Right renal pelvis (tissue), 4 donors: Measurements from ENCODE around the gene SYNDIG1. TPM values are rescaled to one million over a fixed set of nuclear protein-coding genes. Genes with fewer than 3 reads are reported as not detected.
"Not testable (repeated sequence)": the region's sequence is repeated elsewhere in the genome, so short reads cannot be mapped to it uniquely, and the experiment has no call there.

Source experiments
- DNase-seq, 4 donors: peaks; one replicate each; pipeline ENCODE4 v3.0.0-alpha.2; 2013; ENCODE audit warnings: low read depth in 4 of 4, low spot score in 3 of 4, missing footprints in 1 of 4
- polyA plus RNA-seq, 4 donors: library from polyadenylated mRNA; unstranded; fragments of 120-200 nt; gene quantifications; one replicate each; pipeline ENCODE4 v1.2.1, GENCODE V29; 2013; ENCODE audit not compliant: insufficient read length in 4 of 4

The SYNDIG1 gene
- polyA plus RNA-seq, 4 donors = 7.9 to 9.8 (median 9.6) TPM

- DNase-seq = no peak
Measured at GRCh38 chr20:24622856-24623255, 153.4 kb downstream of the SYNDIG1 start.

DNA sequence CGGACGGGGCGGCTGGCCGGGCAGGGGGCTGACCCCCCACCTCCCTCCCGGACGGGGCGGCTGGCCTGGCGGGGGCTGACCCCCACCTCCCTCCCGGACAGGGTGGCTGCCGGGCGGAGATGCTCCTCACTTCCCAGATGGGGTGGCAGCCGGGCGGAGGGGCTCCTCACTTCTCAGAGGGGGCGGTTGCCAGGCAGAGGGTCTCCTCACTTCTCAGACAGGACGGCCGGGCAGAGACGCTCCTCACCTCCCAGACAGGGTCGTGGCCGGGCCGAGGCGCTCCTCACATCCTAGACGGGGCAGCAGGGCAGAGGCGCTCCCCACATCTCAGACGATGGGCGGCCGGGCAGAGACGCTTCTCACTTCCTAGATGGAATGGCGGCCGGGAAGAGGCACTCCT is 156.7 kb downstream of the SYNDIG1 start:
- DNase-seq = not testable (repeated sequence)

DNA sequence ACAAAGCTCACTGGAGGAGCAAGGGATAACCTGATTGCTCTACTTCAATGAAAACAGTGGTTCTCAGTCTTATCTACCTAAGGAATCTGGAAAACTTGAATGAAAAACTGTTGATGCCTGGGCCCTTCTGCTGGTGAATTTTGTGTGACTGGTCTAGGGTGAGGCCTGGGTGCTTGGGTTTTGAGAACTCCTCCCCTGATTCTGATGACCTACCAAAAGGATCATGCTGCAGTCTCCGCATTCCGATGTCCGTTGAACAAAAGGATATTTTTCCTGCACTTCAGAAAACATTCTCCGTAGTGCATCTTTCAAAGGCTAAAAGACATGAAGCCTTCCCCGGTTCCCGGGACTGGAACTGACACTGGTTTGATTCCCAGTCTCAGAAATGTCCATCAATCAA is 157.9 kb downstream of the SYNDIG1 start:
- DNase-seq = no peak

- no peak for DNase-seq
Measured at GRCh38 chr20:24627926-24628325, 158.5 kb downstream of the SYNDIG1 start.

DNA sequence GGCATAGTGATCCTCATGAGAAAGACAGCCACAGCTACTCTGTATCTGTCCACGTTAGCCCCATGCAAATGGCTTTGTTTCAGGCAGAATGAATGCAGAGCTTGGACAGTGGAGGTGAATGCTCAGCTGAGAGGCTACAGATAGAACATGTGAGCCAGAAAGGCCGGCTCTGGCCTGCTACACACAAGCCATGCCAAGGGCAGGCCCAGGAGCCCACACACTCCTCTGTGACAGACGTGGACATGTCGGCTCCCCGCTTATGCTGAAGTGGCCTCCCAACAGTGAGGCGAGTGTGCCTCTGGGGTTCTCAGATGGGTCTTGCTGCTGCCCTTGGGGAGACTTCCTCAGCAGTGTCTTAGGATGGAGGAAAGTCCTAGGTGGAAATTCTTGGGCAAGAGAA is 159.6 kb downstream of the SYNDIG1 start:
- no peak for DNase-seq

DNA sequence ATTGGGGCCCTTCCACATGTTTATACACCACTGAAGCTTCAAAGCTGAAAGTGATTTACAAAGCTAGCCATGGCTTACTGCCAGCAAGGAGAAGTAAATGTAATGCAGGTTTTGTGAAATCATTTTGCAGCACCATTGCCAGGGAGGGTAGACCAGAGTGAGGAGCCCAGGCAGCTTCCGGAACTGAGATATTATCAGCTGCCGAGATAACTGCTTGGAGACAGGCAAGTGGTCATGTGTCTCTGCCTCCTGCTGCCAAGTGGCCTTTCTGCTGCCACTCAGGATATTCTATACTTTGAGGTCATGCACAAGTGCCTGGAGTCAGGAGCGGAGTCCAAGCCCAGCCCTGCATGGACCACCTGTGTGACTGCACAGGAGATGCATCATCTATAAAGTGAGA is 160.2 kb downstream of the SYNDIG1 start:
- DNase-seq = peak in 1 of 4 donors; percentile 14

- no peak for DNase-seq
Measured at GRCh38 chr20:24630486-24631172, 161.2 kb downstream of the SYNDIG1 start.

DNA sequence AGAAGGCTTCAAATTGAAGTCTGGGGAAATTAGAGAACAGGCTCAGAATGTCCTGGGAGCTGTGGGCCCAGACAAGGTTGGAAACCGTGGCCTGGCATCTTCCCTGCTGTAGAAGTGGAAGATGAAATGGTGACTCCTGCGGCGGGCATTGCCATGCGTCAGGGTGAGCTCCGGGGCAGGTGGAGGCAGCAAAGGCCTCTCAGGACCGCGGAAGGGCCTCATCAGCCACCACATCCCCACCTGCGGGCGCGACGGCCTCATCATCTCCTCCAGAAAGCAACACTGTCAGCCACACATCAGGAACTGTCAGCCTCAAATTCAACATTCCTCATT is 161.7 kb downstream of the SYNDIG1 start:
- no peak for DNase-seq

DNA sequence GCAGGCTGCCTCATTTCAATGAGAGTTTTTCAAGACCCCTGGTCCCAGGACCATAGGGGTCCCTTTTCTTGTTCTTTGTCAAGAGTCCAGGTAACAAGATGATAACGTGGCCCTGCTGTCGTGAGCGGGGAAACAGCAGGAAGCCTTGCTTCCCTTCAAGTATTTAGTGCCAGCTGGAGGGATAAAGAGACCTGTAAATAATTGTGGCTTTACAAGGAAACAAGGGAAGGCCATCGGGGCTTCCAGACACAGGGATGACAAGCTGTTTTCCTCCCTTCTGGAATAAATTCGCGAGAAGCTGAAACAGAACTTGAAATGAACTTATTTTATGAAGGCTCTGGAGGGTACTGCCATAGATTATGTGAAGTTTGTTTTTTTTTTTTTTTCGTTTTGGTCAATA is 163.2 kb downstream of the SYNDIG1 start:
- no peak for DNase-seq

DNA sequence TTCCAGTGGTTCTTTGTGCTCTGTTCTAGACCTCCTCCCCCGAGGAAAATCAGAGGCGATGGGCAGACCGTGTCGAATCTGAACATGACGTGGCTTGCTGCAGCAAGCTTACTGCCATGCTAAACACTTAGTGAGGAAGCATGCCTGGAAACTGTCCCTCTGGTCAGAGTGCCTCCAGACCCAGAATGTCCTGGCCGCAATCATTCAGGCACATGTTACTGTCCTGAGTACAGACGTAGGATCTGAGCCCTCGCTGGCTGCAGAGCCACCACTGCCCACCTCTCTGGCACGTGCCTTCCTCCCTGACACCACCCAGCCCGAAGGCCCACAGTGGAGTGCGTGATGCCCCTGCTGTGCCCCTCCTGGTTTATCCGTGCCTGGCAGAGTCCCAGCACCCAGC is 163.6 kb downstream of the SYNDIG1 start:
- no peak for DNase-seq

DNA sequence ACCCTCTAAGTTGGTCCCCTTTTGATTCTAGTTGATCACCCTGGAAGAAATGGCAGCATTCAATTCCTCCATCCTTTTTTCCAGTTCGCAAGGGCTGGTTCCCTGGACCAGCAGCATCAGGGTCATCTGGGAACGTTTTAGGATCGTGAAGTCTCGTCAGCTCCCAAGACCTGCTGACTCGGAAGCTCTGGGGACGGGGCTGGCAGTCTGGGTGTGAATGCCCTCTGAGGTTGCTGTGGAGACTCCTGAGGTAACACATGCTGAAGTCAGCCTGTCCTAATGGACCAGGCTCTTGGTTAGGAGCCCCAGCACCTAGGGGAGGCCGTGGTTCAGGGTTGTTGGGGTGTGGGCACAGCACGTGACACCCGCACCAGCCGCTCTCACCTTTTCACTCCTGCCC is 164.1 kb downstream of the SYNDIG1 start:
- no peak for DNase-seq

DNA sequence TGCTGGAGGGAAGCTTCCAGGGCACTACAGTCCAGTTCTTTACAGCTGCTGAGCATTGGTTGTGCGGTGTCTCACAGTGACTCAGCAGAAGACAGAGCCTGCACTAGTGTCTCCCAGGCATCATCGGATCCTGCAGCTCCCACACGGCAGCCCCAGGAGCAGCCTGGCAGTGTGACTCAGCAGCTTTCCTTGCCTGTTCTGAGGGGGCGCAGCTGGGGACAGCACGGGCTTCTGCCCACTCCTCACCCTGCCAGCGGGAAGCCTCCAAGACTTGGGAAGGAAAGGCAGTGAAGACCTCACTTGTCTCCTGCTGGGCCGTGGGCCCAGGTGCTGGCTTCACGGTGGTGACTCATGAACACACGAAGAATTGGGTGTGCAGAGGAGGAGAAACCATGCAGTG is 165.4 kb downstream of the SYNDIG1 start:
- DNase-seq = no peak

- DNase-seq = no peak
Measured at GRCh38 chr20:24636626-24637025, 167.2 kb downstream of the SYNDIG1 start.

DNA sequence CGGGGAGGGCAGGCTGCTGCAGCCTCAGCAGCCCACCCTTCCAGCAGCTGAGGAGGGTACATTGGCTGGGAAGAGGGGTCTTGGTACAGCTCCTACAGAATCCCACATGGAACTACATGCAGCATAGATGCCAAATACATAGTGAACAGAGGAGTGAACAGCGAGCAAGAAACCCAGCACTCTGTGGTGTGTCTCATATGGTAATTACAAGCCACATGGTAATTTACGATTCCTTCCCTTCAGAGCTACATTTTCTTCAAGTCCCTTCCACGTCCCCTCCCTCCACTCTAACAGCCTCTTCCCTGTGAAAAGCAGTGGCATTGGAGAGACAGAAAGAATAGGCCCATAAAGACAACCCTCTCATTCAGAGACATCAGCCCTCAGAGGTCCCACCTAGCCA is 167.7 kb downstream of the SYNDIG1 start:
- DNase-seq = no peak

- DNase-seq = no peak
Measured at GRCh38 chr20:24637941-24638340, 168.5 kb downstream of the SYNDIG1 start.

DNA sequence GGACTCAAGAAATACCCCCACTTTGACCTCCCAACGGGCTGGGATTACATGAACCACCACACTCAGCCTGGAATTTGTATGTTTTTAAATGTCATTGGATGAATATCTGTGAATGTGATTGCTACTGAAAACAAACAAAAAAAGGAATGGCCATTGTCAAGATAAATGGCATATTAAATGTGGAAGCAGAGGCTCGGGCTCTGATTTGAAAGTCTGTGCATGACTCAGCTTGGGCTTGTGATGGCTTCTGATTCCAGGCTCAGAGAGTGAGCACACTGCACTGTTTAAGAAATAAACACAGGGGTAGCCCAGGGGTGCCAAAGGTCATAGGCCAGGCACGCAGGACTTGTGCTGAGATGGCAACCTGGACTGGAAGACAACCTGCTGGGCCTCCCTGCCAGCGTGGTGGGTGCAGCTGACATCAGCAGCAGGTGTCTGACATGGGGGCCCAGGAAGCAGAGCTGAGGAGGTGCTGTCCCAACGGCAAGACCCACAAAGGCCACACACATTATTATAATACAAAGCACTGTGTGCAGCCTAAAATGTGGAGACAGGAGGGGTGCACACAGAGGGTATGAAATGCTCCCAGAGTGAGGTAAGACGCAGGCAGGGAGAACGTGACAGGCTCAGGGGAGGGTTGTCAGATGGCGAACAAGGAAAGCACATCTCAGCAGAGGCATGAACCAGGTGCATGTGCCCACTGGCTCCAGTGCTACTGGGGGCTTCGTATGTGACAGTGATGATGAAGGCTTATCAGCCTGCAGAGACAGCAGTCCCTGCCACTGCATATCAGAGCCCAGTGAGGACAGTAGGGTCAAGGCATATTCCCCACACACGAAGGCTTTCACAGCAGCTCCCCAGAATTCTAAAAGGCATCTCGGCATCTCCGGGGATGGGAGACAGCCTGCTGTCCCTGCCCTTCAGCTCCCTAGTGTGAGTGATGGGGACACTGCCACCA is 169.4 kb downstream of the SYNDIG1 start:
- no peak for DNase-seq

DNA sequence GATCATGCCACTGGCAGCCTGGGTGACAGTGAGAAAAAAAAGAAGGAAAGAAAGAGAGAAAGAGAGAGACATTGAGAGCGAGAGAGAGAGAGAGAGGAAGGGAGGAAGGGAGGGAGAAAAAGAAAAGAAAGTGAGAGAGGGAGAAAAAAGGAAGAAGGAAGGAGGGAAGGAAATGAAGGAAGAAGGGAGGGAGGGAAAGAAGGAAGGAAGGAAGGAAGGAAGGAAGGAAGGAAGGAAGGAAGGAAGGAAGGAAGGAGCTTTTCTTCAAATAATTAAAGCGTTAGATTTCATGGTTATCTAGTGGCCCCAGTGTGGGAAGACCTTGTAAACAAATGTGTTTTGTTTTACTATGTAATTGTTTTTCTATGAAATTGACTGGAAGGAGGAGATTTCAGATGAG is 170.8 kb downstream of the SYNDIG1 start:
- no peak for DNase-seq

- DNase-seq = no peak
Measured at GRCh38 chr20:24640686-24641085, 171.3 kb downstream of the SYNDIG1 start.

- no peak for DNase-seq
Measured at GRCh38 chr20:24643731-24644626, 174.6 kb downstream of the SYNDIG1 start.

DNA sequence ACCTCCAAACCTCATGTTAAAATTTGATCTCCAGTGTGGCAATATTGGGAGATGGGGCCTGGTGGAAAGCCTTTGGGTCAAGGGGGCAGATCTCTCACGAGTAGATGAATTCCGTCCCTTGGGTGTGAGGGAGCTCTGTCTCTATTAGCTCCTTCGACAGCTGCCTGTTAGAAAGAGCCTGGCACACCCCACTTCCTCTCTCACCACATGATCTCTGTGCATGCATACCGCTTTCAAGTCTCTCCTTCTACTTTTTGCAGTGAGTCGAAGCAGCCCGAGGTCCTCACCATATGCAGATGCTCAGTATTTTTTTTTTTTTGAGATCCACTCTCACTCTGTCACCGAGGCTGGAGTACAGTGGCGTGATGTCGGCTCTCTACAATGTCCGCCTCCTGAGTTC is 176.9 kb downstream of the SYNDIG1 start:
- no peak for DNase-seq

DNA sequence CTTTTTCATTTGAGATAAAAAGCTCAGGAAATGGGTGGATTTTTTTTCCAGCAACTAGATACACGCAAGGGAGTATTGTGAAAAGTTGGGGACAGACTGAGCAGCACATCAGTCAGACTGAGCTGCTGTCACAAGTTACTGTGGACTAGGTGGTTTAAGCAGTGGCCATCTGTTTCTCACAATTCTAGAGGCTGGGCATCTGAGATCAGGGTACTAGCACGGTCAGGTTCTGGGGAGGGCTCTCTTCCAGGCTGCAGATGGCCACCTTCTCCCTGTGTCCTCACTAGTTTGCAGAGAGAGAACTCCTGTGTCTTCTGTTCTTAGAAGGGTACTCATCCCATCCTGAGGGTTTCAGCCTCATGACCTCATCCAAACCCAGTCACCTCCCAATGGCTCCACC is 178.3 kb downstream of the SYNDIG1 start:
- no peak for DNase-seq
